Omental fat pad (tissue), 4 donors: Measurements from ENCODE around the gene MYBPHL. TPM values are rescaled to one million over a fixed set of nuclear protein-coding genes. Genes with fewer than 3 reads are reported as not detected.

Experiments used
- ATAC-seq: fragments of 150-250 bp; one replicate; pipeline ENCODE4 v1.9.1; 2016; ENCODE audit warnings: mild to moderate bottlenecking, moderate library complexity; ENCODE audit not compliant: low FRiP score
- DNase-seq: peaks from one replicate; pipeline ENCODE4 v3.0.0-alpha.2; 2019; ENCODE audit warnings: low spot score
- CTCF ChIP-seq, 3 donors: fragments of 450-650 bp; IDR thresholded peaks; one replicate each; pipeline ENCODE4 v1.5.1; 2016 to 2017; ENCODE audit warnings: antibody characterized with exemption in 3 of 3, mild to moderate bottlenecking in 3 of 3, moderate library complexity in 2 of 3
- total RNA-seq, 4 donors: library from RNA; depleted of rRNA; stranded (reverse); fragments of >200 nt; gene quantifications; one replicate each; pipeline ENCODE4 v1.1.0, GENCODE V29; 2016

Gene MYBPHL
- total RNA-seq, 4 donors from 2014 or later: not detected

- DNase-seq: no peak
- TF ChIP-seq CTCF (IDR thresholded peaks at IDR 0.05): no peak
- ATAC-seq: no peak
Observed at GRCh38 chr1:109273570-109274288, 33.1 kb downstream of the MYBPHL start.

DNA sequence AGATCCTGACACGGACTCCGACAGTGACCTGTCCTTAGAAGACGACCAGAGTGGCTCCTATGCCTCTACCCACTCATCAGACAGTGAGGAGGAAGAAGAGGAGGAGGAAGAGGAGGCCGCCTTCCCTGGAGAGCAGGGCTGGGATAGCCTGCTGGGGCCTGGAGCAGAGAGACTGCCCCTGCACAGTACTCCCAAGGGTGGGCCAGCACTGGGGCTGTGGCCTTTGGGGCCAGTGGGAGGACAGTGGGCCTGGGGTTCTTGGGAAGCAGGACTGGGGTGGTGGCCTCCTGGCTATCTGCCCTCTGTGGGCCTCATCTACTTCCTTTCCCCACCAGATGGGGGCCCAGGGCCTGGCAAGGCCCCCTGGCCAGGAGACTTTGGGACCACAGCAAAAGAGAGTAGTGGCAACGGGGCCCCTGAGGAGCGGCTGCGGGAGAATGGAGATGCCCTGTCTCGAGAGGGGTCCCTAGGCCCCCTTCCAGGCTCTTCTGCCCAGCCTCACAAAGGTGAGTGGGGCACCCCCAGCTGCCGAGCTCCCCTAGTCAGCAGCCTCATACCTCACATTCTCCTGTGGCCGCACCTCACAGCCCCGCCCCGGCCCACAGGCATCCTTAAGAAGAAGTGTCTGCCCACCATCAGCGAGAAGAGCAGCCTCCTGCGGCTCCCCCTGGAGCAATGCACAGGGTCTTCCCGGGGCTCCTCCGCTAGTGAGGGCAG lies 33.8 kb downstream of the MYBPHL start:
- TF ChIP-seq CTCF (IDR thresholded peaks at IDR 0.05): no peak
- ATAC-seq: no peak

DNA sequence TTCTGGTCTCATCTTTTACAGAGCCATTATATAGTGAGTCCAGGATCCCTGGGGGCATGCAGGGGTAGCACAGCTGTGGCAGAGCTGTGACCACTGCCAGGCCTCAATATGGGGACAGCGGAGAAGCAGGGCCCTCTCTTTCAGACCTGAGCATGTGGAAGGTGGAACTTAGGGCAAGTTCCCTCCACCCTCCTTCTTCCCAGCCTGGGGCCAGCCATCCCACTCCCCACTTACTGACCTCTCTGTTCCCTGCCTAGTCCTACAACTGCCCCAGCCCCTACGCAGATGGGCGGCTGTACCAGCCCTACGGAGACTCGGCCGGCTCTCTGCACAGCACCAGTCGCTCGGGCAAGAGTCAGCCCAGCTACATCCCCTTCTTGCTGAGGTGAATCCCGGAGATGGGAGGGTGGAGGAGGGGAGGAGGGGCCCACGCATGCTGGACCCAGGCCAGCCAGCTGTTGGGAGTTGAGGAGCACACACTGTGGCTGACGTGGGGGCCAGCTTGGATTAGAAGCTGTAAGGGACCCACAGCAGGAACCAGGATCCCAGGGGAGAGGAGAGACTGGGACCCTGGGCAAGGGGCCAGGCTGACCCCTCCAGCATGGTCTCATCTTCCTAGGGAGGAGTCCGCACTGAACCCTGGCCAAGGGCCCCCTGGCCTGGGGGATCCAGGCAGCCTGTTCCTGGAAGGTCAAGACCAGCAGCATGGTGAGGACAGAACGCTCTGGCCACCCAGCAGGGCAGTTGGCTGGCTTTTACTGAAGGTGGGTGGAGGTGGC lies 34.6 kb downstream of the MYBPHL start:
- no peak for ATAC-seq
- DNase-seq: no peak

More for the DNA sequence above, 33.8 kb downstream of the MYBPHL start:
- DNase-seq: no peak

GRCh38 chr1:109271458-109271857 lies 35.4 kb downstream of the MYBPHL start:
- no peak for DNase-seq
- no peak for TF ChIP-seq CTCF (IDR thresholded peaks at IDR 0.05)
- no peak for ATAC-seq

More for the DNA sequence above, 34.6 kb downstream of the MYBPHL start:
- TF ChIP-seq CTCF (IDR thresholded peaks at IDR 0.05): no peak

DNA sequence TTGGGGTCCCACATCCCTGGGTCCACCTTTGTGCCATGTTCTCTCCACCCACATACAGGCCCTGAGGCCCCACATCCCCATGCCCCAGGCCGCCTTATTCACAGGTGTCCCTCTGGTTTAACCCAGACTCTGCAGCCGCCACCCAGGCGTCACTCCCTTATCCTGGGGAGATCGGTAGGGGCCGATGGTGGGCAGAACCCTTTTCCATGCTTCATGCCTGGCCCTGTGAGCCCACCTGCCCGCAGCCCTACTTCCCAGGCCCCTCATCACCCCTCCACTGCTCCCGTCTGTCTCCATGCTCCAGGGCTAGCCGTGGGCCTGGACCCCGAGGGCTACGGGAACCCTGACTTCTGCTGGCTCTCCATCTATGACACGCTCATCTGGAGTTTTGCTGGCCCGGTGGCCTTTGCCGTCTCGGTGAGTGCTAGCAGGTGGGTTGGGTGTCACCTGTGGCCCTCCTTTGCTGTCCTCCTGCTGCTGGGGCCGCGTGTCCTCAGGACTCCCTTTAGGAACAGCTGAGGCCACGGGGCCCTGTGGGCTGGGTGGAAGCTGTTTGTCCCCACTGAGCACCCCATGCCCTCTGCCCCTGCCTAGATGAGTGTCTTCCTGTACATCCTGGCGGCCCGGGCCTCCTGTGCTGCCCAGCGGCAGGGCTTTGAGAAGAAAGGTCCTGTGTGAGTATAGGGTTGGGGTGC lies 36.0 kb downstream of the MYBPHL start:
- DNase-seq (no peak), ATAC-seq (no peak)
- TF ChIP-seq CTCF (IDR thresholded peaks at IDR 0.05): no peak

- DNase-seq: no peak
- no peak for TF ChIP-seq CTCF (IDR thresholded peaks at IDR 0.05)
- no peak for ATAC-seq
Observed at GRCh38 chr1:109269981-109270622, 36.7 kb downstream of the MYBPHL start.
